GM21529 (cell line): ENCODE results near the gene PSKH1.
A peak's percentile ranks its signal among the peaks of the same experiment; 100 is the strongest.

ENCODE experiments used
- ATAC-seq: cut with Tn5 transposase; IDR thresholded peaks from one replicate; pipeline ENCODE4 v1.9.1; 2021; ENCODE audit not compliant: unreplicated experiment

PSKH1 gene

DNA sequence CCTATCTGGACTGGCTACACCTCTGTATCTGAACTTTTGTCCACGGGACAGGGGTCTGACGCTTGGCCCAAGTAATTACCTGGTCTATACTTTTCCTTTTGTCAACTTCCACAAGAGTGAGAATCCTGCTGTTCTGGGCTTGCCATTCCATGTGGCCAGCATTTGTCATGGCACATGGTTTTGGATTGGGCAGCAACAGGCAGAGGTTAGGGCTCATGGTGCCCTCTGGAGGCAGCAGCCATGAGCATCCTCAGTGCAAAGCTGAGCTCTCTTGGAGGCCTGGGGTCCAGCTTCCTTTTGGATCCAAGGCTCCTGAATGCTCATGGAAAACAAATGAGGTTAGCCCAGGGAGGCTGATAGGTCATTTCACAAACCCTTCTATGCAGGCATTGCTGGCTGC, 27.7 kb upstream of the PSKH1 start:
- ATAC-seq = no peak

GRCh38 chr16:67868290-67868689, 24.8 kb upstream of the PSKH1 start:
- ATAC-seq = no peak

- ATAC-seq = no peak
These were observed 23.4 kb upstream of the PSKH1 start for GRCh38 chr16:67869653-67870052.

- ATAC-seq = no peak
These were observed 21.8 kb upstream of the PSKH1 start for GRCh38 chr16:67871256-67871655.

DNA sequence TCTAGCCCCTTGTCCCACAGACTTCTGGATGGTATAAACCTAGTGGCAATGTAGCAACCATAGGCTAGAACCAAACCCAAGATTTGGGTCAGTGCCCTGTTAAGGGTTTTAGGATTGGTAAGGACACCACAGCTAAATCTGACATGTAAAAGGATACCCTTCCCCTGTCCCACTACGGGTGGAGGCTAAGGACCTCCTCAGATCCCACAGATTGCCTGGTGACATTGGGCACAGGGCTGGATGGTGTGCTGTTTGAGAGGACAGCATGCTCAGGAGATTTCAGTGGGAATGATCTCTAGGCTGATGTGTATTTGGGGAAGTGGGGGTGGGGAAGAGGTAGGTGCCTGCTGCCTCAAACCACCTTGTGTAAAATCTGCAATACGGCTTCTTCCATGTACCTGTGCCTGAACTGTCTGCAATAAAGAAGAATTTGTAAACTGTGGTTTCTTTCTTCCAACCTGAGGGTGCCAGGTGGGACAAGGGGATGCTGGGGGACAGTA, 20.9 kb upstream of the PSKH1 start:
- ATAC-seq = no peak

DNA sequence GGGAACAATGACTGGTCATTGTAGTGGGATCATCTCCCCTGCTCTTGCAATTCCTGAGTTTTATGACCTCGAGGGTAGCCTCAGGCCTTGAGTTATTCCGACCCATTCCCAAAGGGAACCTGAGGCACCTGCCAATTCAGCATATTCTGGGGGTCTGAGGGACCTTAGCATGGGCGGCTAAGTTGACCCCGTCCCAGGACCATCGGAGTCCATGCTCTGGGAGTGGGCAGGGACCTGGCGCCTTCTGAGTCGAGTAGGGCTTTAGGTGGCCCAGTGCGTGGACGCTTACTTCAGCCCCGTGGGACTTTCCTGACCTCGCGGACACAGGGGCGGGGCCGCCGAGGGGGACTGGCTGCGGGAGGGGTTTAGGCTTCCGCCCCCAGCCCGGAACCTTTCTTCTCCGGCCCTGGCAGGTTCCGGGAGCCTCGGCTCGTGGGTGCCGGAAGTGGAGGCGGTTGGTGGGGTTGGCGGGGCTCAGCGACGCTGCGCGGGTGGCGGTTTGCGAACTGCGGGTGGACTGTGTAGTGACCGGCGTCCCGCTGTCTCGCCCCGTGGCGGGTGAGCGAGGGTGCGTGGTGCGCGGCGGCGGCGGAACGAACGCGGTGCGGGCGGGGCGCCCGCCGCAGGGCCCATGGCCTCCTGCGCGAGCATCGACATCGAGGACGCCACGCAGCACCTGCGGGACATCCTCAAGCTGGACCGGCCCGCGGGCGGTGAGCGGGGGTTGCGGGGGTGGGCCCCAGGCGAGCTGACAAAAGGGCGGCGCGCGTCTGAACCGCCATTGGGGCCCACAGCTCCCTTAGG, 20.2 kb upstream of the PSKH1 start, which contains the start of gene EDC4:
Gene EDC4 (plus strand): TSS at position 422 of the 804 bp plus-strand sequence. CDS start 210 bp downstream, at position 632.
- peak; percentile 78 for ATAC-seq

DNA sequence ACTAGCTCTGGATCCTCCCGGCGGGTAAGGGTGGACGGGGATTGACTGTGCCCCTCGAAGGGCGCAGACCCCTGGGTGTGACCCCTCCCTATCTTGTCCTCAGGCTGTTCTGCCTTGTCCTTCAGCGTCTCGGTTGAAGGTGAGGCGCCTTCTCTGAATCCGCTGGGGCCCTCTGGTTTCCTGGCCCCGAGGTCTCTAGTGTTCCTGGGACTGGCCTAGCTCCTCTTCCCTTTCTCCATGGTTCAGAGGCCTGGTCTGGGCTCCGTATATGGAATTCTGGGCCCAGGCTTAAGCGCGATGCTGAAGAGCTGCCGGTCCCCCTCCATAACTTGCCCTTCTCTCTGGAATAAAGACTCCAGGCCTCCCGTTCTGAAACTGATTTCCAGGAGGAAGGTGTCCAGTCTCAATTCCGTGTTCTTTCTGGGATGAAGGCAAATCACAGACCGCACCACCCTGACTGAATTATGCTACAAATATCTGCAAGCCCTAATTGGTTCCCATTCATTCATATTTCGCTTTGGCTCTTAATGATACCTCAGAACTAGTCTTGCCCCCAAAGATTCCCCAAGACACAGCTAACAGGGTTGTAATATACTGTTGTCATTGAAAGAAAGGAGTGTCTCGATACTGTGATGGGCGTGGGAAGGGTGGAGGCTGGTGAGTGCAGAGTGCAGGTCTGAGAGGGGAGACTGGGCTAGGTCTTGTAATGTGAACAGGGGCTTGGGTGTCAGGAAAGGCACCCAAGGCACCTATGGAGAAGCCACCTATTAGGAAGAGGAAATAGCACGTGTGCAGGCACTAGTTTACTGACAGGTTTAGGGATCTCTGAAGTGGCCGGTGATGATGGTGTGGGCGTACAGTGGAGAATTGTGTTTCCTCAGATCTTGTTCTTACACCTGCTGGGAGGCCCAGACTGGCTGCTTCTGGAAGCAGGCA, 19.4 kb upstream of the PSKH1 start:
- ATAC-seq = peak; percentile 9

DNA sequence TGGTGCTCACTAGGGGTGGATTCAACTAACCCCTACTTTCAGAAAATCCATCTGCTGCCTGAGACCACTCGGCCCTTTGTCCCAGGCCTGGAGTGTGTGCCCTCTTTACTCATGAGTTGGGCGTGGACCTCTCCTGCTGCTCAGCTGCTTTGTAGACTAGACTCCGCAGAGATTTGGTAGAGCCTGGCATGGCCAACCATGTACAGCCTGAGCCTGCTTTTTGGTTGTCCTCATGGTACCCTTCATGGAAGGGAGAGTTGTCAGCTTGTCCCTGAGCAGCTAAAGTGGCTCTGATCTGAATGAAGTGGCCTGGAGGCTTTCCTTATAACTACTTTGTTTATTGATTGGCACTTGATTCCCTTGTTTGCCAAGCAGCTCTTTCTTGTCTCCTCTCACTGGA, 18.7 kb upstream of the PSKH1 start:
- no peak for ATAC-seq

GRCh38 chr16:67877064-67877463, 16.0 kb upstream of the PSKH1 start:
- ATAC-seq = no peak

DNA sequence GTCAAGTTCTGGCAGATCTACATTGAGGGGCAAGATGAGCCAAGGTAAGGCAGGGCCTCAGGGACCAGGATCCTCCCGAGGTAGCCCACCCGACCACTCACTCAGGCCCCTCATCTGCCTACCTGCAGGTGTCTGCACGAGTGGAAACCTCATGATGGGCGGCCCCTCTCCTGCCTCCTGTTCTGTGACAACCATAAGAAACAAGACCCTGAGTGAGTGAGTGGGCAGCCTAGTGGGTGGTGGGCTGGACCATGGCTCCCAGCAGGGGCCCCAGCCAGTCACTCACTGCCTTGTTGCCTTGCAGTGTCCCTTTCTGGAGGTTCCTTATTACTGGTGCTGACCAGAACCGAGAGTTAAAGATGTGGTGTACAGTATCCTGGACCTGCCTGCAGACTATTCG, 14.8 kb upstream of the PSKH1 start:
- no peak for ATAC-seq

DNA sequence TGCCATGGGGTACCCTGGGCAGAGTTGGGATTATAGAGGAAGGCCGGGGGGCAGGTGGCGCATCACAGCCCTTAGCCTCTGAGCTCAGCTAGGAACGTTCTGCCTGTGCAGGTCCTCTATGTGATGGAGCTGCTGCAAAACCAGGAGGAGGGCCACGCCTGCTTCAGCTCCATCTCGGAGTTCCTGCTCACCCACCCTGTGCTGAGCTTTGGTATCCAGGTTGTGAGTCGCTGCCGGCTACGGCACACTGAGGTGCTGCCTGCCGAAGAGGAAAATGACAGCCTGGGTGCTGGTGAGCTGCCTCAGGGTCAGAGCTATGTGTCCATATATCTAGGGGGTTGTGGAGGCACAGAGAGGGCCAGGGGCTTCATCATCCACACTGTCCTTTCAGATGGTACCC, 14.2 kb upstream of the PSKH1 start:
- ATAC-seq = no peak

DNA sequence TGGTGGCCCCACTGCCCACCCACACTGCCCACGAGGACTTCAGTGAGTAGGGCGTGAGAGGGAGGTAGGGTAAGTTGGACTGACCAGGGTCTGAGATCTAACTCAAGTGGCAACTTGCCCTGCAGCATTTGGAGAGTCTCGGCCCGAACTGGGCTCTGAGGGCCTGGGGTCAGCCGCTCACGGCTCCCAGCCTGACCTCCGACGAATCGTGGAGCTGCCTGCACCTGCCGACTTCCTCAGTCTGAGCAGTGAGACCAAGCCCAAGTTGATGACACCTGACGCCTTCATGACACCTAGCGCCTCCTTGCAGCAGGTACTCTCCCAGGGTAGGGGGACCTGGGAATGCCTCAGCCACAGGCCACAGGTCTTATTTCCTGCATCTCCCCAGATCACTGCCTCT, 13.6 kb upstream of the PSKH1 start:
- no peak for ATAC-seq

DNA sequence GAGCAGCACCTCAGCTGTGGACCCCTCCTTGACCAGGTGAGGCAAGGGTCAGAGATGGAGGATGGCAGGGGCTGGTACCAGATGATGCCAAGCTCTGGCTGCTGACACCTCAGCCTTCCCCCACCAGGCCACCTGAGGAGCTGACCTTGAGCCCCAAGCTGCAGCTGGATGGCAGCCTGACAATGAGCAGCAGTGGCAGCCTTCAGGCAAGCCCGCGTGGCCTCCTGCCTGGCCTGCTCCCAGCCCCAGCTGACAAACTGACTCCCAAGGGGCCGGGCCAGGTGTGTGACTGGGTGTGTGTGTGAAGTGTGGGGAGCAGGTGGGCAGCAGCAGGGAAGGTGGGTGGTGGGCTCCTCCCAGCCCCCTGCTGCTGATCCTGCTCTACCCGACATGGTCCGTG, 13.1 kb upstream of the PSKH1 start:
- ATAC-seq = no peak

DNA sequence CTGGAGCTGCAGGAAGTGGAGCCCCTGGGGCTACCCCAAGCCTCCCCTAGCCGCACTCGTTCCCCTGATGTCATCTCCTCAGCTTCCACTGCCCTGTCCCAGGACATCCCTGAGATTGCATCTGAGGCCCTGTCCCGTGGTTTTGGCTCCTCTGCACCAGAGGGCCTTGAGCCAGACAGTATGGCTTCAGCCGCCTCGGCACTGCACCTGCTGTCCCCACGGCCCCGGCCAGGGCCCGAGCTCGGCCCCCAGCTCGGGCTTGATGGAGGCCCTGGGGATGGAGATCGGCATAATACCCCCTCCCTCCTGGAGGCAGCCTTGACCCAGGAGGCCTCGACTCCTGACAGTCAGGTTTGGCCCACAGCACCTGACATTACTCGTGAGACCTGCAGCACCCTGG, 12.5 kb upstream of the PSKH1 start:
- ATAC-seq = no peak

DNA sequence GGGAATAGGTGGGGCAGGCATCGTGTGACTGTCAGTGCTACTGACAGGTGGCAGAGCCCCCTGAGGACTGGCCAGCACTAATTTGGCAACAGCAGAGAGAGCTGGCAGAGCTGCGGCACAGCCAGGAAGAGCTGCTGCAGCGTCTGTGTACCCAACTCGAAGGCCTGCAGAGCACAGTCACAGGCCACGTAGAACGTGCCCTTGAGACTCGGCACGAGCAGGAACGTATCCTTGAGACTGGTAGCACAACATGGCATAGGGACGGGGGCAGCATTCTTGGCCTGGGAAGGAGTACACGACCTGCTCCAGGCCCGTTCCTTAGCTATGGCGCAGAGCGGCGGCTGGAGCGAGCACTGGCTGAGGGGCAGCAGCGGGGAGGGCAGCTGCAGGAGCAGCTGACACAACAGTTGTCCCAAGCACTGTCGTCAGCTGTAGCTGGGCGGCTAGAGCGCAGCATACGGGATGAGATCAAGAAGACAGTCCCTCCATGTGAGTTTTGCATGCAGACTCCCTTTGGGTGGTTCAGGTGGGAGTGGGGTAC, 11.4 kb upstream of the PSKH1 start:
- no peak for ATAC-seq

DNA sequence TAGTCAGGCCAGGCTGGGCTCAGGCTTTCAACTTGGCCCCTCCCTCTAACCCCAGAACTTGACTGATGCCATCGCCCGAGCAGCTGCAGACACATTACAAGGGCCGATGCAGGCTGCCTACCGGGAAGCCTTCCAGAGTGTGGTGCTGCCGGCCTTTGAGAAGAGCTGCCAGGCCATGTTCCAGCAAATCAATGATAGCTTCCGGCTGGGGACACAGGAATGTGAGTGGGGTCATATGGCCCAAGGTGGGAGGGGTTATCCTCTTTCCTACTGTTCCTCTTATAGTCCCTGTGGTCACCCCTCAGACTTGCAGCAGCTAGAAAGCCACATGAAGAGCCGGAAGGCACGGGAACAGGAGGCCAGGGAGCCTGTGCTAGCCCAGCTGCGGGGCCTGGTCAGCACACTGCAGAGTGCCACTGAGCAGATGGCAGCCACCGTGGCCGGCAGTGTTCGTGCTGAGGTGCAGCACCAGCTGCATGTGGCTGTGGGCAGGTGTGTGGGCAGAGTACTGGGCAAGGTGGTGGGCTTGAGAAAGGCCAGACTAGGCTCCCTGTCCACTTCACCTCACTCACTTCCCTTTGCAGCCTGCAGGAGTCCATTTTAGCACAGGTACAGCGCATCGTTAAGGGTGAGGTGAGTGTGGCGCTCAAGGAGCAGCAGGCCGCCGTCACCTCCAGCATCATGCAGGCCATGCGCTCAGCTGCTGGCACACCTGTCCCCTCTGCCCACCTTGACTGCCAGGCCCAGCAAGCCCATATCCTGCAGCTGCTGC, 10.5 kb upstream of the PSKH1 start:
- no peak for ATAC-seq

DNA sequence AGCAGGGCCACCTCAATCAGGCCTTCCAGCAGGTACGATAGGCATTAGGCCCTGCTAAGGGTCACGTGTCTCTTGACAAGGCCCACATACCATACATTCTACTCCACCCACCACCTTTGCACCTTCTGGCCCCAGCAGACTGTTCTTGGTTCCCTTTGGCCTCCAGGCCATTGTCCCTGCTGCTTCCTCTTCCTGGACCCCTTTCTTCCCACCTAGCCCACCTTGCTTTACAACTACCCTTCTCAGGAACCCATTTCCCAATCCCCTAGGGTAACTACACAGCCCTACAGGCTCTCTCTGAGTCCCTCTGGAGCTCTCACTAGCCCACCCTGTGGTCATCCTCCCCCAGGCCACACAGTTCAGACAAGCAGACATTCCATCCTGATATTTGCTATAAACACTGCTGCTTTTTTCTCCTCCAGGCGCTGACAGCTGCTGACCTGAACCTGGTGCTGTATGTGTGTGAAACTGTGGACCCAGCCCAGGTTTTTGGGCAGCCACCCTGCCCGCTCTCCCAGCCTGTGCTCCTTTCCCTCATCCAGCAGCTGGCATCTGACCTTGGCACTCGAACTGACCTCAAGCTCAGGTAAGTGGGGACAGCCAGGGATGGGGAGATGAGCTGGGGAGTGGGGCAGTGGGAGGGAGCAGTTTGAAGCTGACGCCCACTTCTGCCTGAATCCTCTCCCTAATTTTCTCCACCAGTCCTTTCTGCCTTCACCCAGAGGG, 9.7 kb upstream of the PSKH1 start:
- ATAC-seq = no peak

GRCh38 chr16:67883872-67884261, 9.2 kb upstream of the PSKH1 start:
- ATAC-seq = no peak

DNA sequence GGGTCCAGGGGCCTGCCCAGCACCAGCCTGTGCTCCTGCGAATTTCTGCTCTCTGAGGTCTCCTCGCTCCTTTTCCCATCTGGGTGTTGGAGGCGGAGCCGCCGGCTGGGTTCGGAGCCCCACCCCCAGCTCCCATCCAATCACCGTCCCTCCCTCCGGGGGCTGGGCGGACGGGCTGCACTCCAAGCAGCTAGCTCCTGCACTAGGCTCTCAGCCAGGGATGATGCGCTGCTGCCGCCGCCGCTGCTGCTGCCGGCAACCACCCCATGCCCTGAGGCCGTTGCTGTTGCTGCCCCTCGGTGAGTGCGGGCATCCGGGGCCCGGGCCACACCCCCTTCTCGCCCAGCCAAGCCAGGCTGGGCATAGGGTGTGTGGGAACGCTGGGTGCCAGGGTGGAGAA, 8.4 kb upstream of the PSKH1 start, which contains the start of gene NRN1L:
Gene NRN1L (plus strand): TSS at position 202 of the 400 bp plus-strand sequence. CDS start 19 bp downstream, at position 221.
- ATAC-seq = no peak

GRCh38 chr16:67885545-67885944, 7.5 kb upstream of the PSKH1 start:
- ATAC-seq = no peak
